Measurements from ENCODE around the gene MTMR3. TPM values are rescaled to one million over a fixed set of nuclear protein-coding genes. Genes with fewer than 3 reads are reported as not detected.
"Not testable (repeated sequence)": the region's sequence is repeated elsewhere in the genome, so short reads cannot be mapped to it uniquely, and the experiment has no call there.

MTMR3 gene
- total RNA-seq, 1 experiment from 2014 or later, result 27.0 TPM

GRCh38 chr22:29972121-29972520, 89.1 kb downstream of the MTMR3 start:
- CTCF ChIA-PET, result no interaction called here
- Histone ChIP-seq H3K27ac (ENCODE audit: low read depth, low read length) (no peak overlapping the region), H3K4me2 (ENCODE audit: low read length) (no peak overlapping the region), H2AFZ (ENCODE audit: low read depth, low read length, poor library complexity, severe bottlenecking) (no peak overlapping the region), H3K9me2 (ENCODE audit: insufficient read depth) (no peaks in the 10 kb centered on the region), H3K4me3 (replicated peaks in 1 of 2; ENCODE audit: low read depth in 1 of 2, low read length in 2 of 2) (no peak overlapping the region), H3K36me3 (ENCODE audit: control insufficient read depth in 1 of 2, insufficient read depth in 2 of 2, low read length in 2 of 2) (no peaks in the 10 kb centered on the region), H3K79me2 (ENCODE audit: insufficient read depth, low read length) (no peaks in the 10 kb centered on the region), H3K4me1 (ENCODE audit: control insufficient read depth in 1 of 2, insufficient read depth in 2 of 2, low read length in 2 of 2) (peaks cover 0 to 8% of the 10 kb centered on the region in 2 experiments; a peak in 3 of 4 replicates), H4K20me1 (ENCODE audit: insufficient read depth) (no peaks in the 10 kb centered on the region), H3K9ac (ENCODE audit: low read length) (no peak overlapping the region), H3K27me3 (ENCODE audit: insufficient read depth, low read length) (no peaks in the 10 kb centered on the region), H3K9me3 (ENCODE audit: control insufficient read depth in 1 of 2, insufficient read depth in 1 of 2, low read depth in 1 of 2, low read length in 2 of 2) (no peaks in the 10 kb centered on the region)
- RAD21 ChIA-PET (ENCODE audit: low non-redundant PET in 1 of 2, low total read pairs in 2 of 2, uncharacterized antibody in 2 of 2, unreplicated experiment in 2 of 2), result no interaction called here
- no TSS peak for BruUV-seq (replicated peaks)
- intact Hi-C loops (cut with micrococcal nuclease), result no loop called here
- ATAC-seq (no peak), DNase-seq (ENCODE audit: low read depth, low spot score) (no peak)
- no peak for TF ChIP-seq SP1 (IDR thresholded peaks at IDR 0.05; ENCODE audit: low read depth)
- no peak for TF ChIP-seq FOSL1 (IDR thresholded peaks at IDR 0.05; ENCODE audit: low read depth)
- TF ChIP-seq TCF7L2 (IDR thresholded peaks at IDR 0.05; ENCODE audit: borderline replicate concordance, extremely low read depth, insufficient read depth, insufficient read length), result no peak
- no peak for TF ChIP-seq CEBPB (IDR thresholded peaks at IDR 0.05; ENCODE audit: low read depth)
- no peak for TF ChIP-seq ATF3 (IDR thresholded peaks at IDR 0.05)
- no peak for TF ChIP-seq RAD21 (IDR thresholded peaks at IDR 0.05; ENCODE audit: low read depth)
- TF ChIP-seq SRF (IDR thresholded peaks at IDR 0.05; ENCODE audit: low read depth), result no peak
- POLR2A ChIA-PET, result no interaction called here

GRCh38 chr22:29973269-29973668, 90.3 kb downstream of the MTMR3 start:
- no peak overlapping the region for H2AFZ ChIP-seq (ENCODE audit: low read depth, low read length, poor library complexity, severe bottlenecking)
- H3K79me2 ChIP-seq (ENCODE audit: insufficient read depth, low read length), result no peaks in the 10 kb centered on the region
- no peaks in the 10 kb centered on the region for H3K36me3 ChIP-seq (ENCODE audit: control insufficient read depth in 1 of 2, insufficient read depth in 2 of 2, low read length in 2 of 2)
- RAD21 ChIA-PET (ENCODE audit: low non-redundant PET in 1 of 2, low total read pairs in 2 of 2, uncharacterized antibody in 2 of 2, unreplicated experiment in 2 of 2), result no interaction called here
- H3K4me2 ChIP-seq (ENCODE audit: low read length), result no peak overlapping the region
- H3K4me3 ChIP-seq (replicated peaks in 1 of 2; ENCODE audit: low read depth in 1 of 2, low read length in 2 of 2), result no peak overlapping the region
- H4K20me1 ChIP-seq (ENCODE audit: insufficient read depth), result no peaks in the 10 kb centered on the region
- no peaks in the 10 kb centered on the region for H3K9me3 ChIP-seq (ENCODE audit: control insufficient read depth in 1 of 2, insufficient read depth in 1 of 2, low read depth in 1 of 2, low read length in 2 of 2)
- TF ChIP-seq EZH2phosphoT487 (IDR thresholded peaks at IDR 0.05; ENCODE audit: borderline replicate concordance) (no peak), SRF (IDR thresholded peaks at IDR 0.05; ENCODE audit: low read depth) (no peak), ELF1 (IDR thresholded peaks at IDR 0.05; ENCODE audit: borderline replicate concordance, low read depth) (no peak), SP1 (IDR thresholded peaks at IDR 0.05; ENCODE audit: low read depth) (no peak)
- CTCF ChIA-PET, result no interaction called here
- H3K9ac ChIP-seq (ENCODE audit: low read length), result no peak overlapping the region
- ATAC-seq (no peak), DNase-seq (ENCODE audit: low read depth, low spot score) (no peak)
- intact Hi-C loops (cut with micrococcal nuclease), result no loop called here
- H3K27me3 ChIP-seq (ENCODE audit: insufficient read depth, low read length), result no peaks in the 10 kb centered on the region
- H3K27ac ChIP-seq (ENCODE audit: low read depth, low read length), result no peak overlapping the region
- H3K4me1 ChIP-seq (ENCODE audit: control insufficient read depth in 1 of 2, insufficient read depth in 2 of 2, low read length in 2 of 2), result peaks cover 0 to 8% of the 10 kb centered on the region in 2 experiments; a peak in 3 of 4 replicates
- H3K9me2 ChIP-seq (ENCODE audit: insufficient read depth), result no peaks in the 10 kb centered on the region
- POLR2A ChIA-PET, result no interaction called here
- no TSS peak for BruUV-seq (replicated peaks)

GRCh38 chr22:29973680-29974079, 90.7 kb downstream of the MTMR3 start:
- H3K27ac ChIP-seq (ENCODE audit: low read depth, low read length); H3K9me3 ChIP-seq (ENCODE audit: control insufficient read depth in 1 of 2, insufficient read depth in 1 of 2, low read depth in 1 of 2, low read length in 2 of 2); RAD21 ChIA-PET (ENCODE audit: low non-redundant PET in 1 of 2, low total read pairs in 2 of 2, uncharacterized antibody in 2 of 2, unreplicated experiment in 2 of 2); H3K9ac ChIP-seq (ENCODE audit: low read length); POLR2A ChIA-PET; H2AFZ ChIP-seq (ENCODE audit: low read depth, low read length, poor library complexity, severe bottlenecking); H3K9me2 ChIP-seq (ENCODE audit: insufficient read depth); ATAC-seq; H3K36me3 ChIP-seq (ENCODE audit: control insufficient read depth in 1 of 2, insufficient read depth in 2 of 2, low read length in 2 of 2); H3K79me2 ChIP-seq (ENCODE audit: insufficient read depth, low read length); intact Hi-C loops (cut with micrococcal nuclease); CTCF ChIA-PET; H3K4me3 ChIP-seq (replicated peaks in 1 of 2; ENCODE audit: low read depth in 1 of 2, low read length in 2 of 2); BruUV-seq (replicated peaks); DNase-seq (ENCODE audit: low read depth, low spot score); H3K27me3 ChIP-seq (ENCODE audit: insufficient read depth, low read length); H4K20me1 ChIP-seq (ENCODE audit: insufficient read depth); H3K4me2 ChIP-seq (ENCODE audit: low read length): not testable (repeated sequence)
- peaks cover under 1 to 11% of the 10 kb centered on the region in 2 experiments for H3K4me1 ChIP-seq (ENCODE audit: control insufficient read depth in 1 of 2, insufficient read depth in 2 of 2, low read length in 2 of 2)

Data from HCT116 (cell line).